Neural cell (in vitro differentiated cells): ENCODE results near the gene EHMT2.
"Not testable (repeated sequence)": the region's sequence is repeated elsewhere in the genome, so short reads cannot be mapped to it uniquely, and the experiment has no call there.

Experiments
- CTCF ChIP-seq: fragments of 450-650 bp; IDR thresholded peaks from 2 replicates; pipeline ENCODE4 v1.5.1; 2014; ENCODE audit warnings: antibody characterized with exemption, mild to moderate bottlenecking, moderate library complexity; ENCODE audit not compliant: poor library complexity, severe bottlenecking
- EP300 ChIP-seq: fragments of 450-650 bp; conservative IDR thresholded peaks from 2 replicates; pipeline ENCODE4 v1.6.1; 2014; ENCODE audit warnings: antibody characterized with exemption, mild to moderate bottlenecking, moderate library complexity; ENCODE audit not compliant: poor library complexity, severe bottlenecking
- EZH2 ChIP-seq: fragments of 200-600, 300-800 bp; shearing (Covaris generic), sonication (generic); IDR thresholded peaks from 2 replicates; pipeline ENCODE4 v1.6.1; 2014; ENCODE audit warnings: antibody characterized with exemption, low read length, borderline replicate concordance, mild to moderate bottlenecking; ENCODE audit not compliant: insufficient read depth, poor library complexity, severe bottlenecking
- MXI1 ChIP-seq: fragments of 450-650 bp; conservative IDR thresholded peaks from 2 replicates; pipeline ENCODE4 v1.6.1; 2014; ENCODE audit warnings: antibody characterized with exemption, mild to moderate bottlenecking; ENCODE audit not compliant: poor library complexity, severe bottlenecking
- POLR2AphosphoS5 ChIP-seq: IDR thresholded peaks from 2 replicates; pipeline ENCODE4 v1.6.1; 2012
- RAD21 ChIP-seq: fragments of 450-650 bp; conservative IDR thresholded peaks from 2 replicates; pipeline ENCODE4 v1.6.1; 2014; ENCODE audit warnings: antibody characterized with exemption, mild to moderate bottlenecking, moderate library complexity
- REST ChIP-seq: IDR thresholded peaks from 2 replicates; pipeline ENCODE4 v1.6.1; 2012; ENCODE audit warnings: borderline replicate concordance
- SMC3 ChIP-seq: fragments of 450-650 bp; conservative IDR thresholded peaks from 2 replicates; pipeline ENCODE4 v1.6.1; 2014; ENCODE audit warnings: antibody characterized with exemption, mild to moderate bottlenecking, moderate library complexity; ENCODE audit not compliant: poor library complexity
- TAF1 ChIP-seq: IDR thresholded peaks from 2 replicates; pipeline ENCODE4 v1.6.1; 2012; ENCODE audit warnings: low read depth

DNA sequence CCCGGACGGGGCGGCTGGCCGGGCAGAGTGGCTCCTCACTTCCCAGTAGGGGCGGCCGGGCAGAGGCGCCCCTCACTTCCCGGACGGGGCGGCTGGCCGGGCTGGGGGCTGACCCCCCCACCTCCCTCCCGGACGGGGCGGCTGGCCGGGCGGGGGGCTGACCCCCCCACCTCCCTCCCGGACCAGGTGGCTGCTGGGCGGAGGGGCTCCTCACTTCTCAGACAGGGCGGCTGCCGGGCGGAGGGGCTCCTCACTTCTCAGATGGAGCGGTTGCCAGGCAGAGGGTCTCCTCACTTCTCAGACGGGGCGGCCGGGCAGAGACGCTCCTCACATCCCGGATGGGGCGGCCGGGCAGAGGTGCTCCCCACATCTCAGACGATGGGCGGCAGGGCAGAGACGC is 34.6 kb upstream of the EHMT2 start:
- not testable (repeated sequence) for TF ChIP-seq CTCF, SMC3, REST, POLR2AphosphoS5, EZH2, EP300, MXI1, RAD21, TAF1
